GM19452 (cell line): Measurements from ENCODE around the gene C1QA.
"Not testable (repeated sequence)": the region's sequence is repeated elsewhere in the genome, so short reads cannot be mapped to it uniquely, and the experiment has no call there.

Experiments used
- ATAC-seq: cut with Tn5 transposase; IDR thresholded peaks from one replicate; pipeline ENCODE4 v1.9.1; 2021; ENCODE audit not compliant: unreplicated experiment

Gene C1QA

DNA sequence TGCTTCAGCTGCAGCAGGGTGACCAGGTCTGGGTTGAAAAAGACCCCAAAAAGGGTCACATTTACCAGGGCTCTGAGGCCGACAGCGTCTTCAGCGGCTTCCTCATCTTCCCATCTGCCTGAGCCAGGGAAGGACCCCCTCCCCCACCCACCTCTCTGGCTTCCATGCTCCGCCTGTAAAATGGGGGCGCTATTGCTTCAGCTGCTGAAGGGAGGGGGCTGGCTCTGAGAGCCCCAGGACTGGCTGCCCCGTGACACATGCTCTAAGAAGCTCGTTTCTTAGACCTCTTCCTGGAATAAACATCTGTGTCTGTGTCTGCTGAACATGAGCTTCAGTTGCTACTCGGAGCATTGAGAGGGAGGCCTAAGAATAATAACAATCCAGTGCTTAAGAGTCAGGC, 2.9 kb downstream of the C1QA start:
- ATAC-seq = no peak

DNA sequence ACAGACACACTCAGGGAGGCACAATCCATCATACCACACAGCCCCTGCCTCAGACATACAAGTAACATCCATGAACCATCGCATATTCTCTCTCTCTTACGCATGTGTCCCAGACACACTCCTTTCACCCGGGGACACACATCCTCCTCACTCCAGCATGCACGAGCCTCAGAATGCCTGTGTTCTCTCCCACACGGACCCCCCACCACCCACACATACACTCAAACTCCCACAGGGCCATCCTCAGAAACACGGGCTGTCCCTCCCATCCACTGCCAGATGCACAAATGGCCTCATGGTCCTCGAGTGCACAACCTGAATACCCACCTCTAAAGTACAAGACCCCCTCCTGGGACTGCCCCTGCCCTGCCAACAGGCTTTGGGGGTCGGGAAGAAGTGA, 4.8 kb downstream of the C1QA start:
- ATAC-seq = no peak

GRCh38 chr1:22641906-22642636, 5.6 kb downstream of the C1QA start:
- no peak for ATAC-seq

DNA sequence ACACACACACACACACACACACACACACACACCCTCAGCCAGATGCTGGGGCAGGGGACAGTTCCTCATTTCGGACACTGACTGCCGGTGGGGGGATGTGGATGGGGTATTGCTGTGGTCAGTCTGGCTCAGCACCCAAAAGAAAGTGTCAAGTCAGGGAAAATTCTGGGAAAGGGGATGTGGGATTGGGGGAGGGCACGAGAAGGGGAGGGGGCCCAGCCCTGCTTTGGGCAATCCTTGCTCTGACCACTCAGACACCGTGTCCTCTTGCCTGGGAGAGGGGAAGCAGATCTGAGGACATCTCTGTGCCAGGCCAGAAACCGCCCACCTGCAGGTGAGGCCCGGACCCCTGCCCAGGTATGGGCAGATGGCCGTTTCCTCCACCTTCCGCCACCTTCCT, 7.0 kb downstream of the C1QA start, which contains the start of gene C1QC:
C1QC (plus strand) TSS at position 253 of the 400 bp plus-strand sequence. CDS start 391 bp downstream, outside the sequence.
- no peak for ATAC-seq

DNA sequence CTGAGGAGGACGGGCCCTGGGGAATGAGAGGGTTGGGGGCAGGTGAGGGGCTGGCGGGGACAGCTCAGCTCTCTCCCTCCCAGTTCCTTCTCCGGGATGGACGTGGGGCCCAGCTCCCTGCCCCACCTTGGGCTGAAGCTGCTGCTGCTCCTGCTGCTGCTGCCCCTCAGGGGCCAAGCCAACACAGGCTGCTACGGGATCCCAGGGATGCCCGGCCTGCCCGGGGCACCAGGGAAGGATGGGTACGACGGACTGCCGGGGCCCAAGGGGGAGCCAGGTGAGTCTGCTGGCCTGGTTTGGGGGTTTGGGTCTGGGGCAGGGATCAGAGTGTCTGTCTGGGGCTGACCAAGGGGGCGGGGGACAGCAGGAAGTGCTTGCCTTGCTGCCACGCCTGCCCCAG, 7.5 kb downstream of the C1QA start:
- ATAC-seq = no peak

- ATAC-seq = no peak
Measured at GRCh38 chr1:22645931-22646330, 9.5 kb downstream of the C1QA start.

- ATAC-seq = no peak
Measured at GRCh38 chr1:22646384-22646783, 10.0 kb downstream of the C1QA start.

DNA sequence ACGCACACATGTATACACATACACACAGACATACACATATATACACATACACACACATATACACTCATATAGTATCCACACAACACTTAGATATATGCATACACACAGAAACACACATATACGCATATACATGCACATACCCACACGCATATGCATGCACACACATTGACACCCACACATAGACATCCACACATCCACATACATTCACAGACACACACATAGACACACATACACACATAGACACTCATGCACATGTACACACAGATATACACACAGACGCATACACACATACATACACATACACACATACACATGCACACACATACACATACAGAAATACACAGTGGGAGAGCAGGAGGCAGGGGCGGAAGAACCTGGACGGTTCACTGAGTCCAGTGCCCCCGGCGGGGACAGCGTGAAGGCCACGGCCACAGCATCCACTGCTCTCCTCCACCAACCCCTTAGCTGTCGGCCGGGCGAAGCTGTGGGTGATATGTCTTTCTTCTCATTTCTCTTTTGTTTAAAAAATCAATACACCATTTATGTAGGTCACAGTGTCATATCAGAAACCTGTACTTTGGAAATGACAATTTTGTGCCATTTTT, 13.8 kb downstream of the C1QA start:
- no peak for ATAC-seq

DNA sequence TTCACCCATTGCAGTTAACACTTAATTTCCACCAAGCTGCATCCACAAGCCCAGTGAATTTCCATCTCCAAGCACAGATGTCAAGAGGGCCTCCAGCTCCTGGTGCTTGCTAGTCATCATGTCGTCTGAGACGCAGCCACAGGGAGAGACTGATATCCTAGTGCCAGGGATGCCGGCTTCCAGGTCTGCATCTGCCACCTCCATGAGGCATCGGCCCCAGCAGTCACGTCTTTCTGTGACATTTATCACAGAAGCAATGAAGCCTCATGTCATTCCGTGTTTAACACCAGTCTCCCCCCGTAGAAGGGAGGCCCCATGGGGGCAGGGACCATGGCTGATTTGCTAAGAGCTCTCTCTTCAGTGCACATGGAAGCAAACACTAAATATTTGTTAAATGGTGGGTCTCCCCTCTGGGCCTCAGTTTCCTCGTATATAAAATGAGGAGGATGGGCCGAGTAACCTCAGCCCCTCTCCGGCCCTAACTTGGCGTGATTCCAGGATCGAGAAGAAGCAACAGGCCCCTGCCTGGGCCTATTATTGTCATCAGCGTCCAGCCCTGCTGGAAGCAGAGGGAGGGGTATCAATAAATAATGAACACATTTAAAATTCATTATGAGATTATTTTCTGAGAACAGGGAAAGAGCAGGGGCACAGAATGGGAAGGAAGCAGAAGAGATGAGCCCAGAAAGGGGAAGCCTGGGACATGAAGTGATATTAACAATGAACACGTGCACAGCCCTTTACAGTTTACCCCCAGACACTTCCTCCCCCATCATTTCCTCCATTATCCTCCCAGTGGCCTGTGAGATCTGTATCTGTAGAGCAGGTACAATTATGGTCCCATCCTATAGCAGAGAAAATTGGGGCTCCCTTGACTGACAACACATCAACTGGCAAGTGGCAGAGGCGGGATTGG, 15.8 kb downstream of the C1QA start:
- ATAC-seq = no peak

DNA sequence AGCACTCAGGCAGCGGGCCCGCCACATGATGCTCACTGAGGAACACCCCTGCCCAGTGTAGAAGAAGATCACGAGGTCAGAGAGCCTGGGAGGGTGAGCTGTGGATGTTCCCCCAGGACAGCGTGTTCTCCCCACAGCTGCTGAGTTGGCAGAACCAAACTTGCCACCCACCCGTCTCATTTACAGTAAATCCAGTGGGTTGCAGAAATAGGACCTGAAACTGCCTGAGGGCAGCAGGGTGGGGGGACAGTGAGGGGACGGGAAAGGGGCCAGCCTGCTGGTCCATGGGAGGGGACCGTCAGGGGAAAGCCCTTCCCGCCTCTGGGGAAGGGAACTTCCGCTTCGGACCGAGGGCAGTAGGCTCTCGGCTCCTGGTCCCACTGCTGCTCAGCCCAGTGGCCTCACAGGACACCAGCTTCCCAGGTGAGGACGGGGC, 16.5 kb downstream of the C1QA start, which contains the start of gene C1QB:
C1QB (plus strand) TSS at position 356 of the 436 bp plus-strand sequence. CDS start 6,227 bp downstream, outside the sequence.
- no peak for ATAC-seq

GRCh38 chr1:22654692-22655091, 18.3 kb downstream of the C1QA start:
- ATAC-seq = no peak

DNA sequence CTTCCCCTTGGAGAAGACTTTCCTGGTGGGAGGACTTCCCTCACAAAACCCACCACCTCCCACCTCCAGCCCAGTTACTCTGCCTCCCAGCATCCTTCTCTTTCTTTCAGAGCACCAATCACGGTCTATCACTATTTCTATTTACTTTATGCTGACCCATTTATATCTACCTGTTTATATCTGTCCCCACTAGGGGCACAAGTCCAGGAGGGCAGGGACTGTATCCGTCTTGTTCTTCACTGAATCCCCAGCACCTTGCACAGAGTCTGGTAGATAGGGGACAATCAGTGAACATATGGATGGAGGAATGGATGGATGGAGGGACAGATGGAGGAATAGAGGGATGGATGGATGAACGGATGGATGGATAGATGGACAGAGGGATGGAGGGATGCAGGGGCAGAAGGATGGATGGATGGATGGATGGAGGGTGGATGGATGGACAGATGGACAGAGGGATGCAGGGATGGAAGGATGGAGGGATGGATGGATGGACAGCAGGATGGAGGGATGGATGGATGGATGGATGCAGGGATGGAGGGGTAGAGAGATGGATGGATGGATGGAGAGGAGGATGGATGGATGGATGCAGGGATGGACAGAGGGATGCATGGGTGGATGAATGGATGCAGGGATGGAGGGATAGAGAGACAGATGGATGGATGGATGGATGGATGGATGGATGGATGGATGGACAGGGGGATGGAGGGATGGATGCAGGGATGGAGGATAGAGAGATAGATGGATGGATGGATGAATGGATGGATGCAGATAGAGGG, 22.1 kb downstream of the C1QA start:
- ATAC-seq = no peak

- no peak for ATAC-seq
Measured at GRCh38 chr1:22660716-22661241, 24.4 kb downstream of the C1QA start.

DNA sequence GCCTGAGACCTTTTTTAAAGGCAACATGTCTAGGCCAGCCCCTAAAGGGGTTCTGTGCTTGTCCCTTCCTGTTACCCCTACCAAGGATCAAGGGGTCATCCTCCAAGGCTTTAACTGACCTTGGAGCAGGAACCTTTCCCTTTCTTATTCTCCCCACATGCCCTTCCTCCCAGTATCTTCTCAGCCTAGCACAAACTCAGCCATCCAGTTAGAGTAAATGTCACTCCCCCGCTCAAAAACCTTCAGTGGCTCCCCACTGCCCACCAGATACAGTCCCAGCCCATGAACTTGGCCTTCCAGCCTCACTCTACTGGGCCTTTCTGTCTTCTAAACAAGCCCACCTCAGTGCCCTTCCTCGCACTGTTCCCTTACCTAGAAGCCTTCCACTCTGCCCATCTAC, 25.5 kb downstream of the C1QA start:
- ATAC-seq = no peak

DNA sequence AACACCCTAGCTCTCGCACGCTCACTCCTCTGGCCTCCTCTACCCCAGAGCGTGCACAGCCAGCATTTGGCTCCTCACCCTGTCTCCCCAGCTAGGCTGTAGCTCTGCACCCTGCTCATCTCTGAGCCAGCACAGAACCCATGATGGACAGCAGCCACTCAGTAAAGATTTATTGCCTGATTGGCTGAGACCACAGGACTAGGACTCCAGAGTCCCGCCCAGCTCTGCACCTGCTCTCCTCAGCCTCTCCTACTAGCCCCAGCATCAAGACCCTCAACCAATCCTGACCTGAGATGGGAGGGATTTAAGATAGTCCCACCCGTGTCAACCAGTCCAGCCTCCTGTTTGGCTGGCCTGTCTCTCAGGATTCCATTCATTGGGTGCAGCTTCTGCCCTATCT, 25.9 kb downstream of the C1QA start:
- ATAC-seq = no peak

DNA sequence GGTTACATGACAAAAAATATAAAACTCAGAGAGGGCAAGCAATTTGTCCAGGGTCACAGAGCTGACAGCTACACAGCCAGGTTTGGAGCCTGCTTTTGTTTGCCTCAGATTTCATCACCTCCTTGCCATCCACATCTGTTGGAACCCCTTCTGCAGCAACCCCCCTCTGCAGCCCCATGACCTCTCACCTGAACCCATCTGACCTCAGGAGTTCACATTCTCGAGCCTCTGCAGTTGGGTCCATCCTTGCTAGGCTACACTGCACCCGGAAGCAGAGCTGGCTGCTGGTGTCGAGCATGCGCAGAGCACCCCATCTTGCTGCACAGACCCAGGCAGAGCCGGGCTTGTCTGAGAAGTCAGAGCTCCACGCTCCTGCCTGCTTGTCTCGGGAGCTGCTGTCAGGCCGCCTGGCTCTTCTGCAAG, 26.6 kb downstream of the C1QA start:
- ATAC-seq = no peak

DNA sequence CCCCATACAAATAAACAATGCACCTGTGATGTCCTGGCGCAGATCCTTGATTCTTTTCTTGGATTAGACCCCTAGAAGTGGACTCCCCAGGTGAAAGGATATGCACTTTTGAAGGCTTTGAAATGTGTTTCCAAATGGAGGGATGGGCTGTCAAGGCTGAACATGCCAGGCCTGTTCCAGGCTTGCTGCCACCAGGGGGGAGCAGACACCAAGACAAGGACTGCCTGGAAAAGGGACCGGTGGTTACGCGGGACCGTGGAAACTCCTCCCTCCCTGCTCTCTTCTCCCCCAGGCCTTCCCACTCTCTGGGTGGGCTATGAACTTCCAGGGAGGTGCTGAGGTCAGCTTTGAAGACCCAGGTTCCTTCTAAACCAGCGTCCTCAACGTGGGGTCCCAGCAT, 29.3 kb downstream of the C1QA start:
- no peak for ATAC-seq

DNA sequence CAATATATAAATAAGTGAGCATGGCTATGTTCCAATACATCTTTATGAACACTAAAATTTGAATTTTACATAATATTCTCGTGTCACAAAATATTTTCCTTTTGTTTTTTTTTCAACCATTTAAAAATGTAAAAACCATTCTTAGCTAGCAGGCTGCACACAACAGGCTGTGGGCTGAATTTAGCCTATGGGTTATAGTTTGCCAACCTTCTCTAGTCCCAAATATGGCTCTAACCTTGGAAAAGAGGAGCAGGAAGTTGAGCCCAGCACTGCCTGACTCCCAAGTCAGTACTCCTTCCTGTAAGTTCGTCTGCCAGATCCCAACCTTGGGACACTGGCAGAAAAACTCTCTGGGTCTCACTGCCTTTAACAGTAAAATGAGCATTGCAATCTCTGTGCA, 30.0 kb downstream of the C1QA start:
- ATAC-seq = no peak

DNA sequence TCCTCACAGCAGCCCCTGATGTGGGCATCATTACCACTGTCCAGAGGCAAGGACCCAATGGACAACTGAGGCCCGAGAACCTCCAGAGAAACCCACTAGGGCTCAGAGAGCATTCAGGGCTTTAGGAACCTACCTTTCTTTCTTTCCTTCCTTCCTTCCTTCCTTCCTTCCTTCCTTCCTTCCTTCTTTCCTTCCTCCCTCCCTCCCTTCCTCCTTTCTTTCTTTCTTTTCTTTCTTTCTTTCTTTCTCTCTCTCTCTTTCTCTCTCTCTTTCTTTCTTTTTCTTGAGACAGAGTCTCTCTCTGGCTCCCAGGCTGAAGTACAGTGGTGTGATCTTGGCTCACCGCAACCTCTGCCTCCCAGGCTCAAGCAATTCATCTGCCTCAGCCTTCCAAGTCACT, 32.4 kb downstream of the C1QA start:
- not testable (repeated sequence) for ATAC-seq

DNA sequence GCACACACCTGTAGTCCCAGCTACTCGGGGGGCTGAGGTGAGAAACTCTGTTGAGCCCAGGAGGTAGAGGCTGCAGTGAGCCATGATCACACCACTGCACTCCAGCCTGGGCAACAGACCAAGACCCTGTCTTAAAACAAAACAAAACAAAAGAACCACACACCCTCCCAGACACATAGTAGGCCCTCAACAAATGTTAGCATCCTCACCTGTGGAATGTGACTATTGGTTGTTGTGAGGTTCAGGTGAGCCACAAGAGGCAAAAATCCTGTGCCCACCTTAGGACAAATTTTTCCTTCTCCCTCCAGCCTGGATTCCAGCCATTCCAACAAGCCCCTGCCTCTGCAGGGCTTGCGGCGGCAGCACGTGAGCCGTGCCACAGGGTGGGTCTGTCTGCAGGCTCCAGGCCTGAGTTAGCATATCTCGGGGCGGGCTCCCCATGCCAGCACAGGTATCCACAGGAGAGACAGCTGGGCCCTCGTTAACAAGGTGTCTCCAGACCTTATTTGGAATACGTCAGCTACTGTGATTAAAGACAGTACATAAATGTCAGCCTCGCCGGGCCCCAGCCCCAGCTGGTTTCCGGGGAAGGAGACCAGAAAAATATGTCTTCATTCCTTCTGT, 34.0 kb downstream of the C1QA start:
- ATAC-seq = no peak
